HG03460 (cell line): ENCODE results near the gene PRR14.
"Not testable (repeated sequence)": the region's sequence is repeated elsewhere in the genome, so short reads cannot be mapped to it uniquely, and the experiment has no call there.

Source experiments
- ATAC-seq: cut with Tn5 transposase; IDR thresholded peaks from one replicate; pipeline ENCODE4 v1.9.1; 2021; ENCODE audit not compliant: unreplicated experiment

Gene PRR14

GRCh38 chr16:30628628-30629540 is 21.9 kb upstream of the PRR14 start:
- ATAC-seq, result no peak

GRCh38 chr16:30632454-30632853 is 18.3 kb upstream of the PRR14 start:
- not testable (repeated sequence) for ATAC-seq

- ATAC-seq, result no peak
Observed at GRCh38 chr16:30633526-30633925, 17.2 kb upstream of the PRR14 start.

GRCh38 chr16:30636599-30636998 is 14.2 kb upstream of the PRR14 start:
- ATAC-seq, result no peak

- ATAC-seq, result not testable (repeated sequence)
Observed at GRCh38 chr16:30637139-30637538, 13.6 kb upstream of the PRR14 start.

- no peak for ATAC-seq
Observed at GRCh38 chr16:30637944-30638343, 12.8 kb upstream of the PRR14 start.

- no peak for ATAC-seq
Observed at GRCh38 chr16:30641378-30641982, 9.3 kb upstream of the PRR14 start.

GRCh38 chr16:30644334-30644830 is 6.4 kb upstream of the PRR14 start:
- ATAC-seq, result no peak

- no peak for ATAC-seq
Observed at GRCh38 chr16:30645727-30646126, 5.0 kb upstream of the PRR14 start.

GRCh38 chr16:30647274-30647571 is 3.5 kb upstream of the PRR14 start:
- ATAC-seq, result no peak

- no peak for ATAC-seq
Observed at GRCh38 chr16:30649725-30650368, 913 bp upstream of the PRR14 start.

GRCh38 chr16:30651124-30652004 is 604 bp downstream of the PRR14 start:
- ATAC-seq, result peak; percentile 39

- no peak for ATAC-seq
Observed at GRCh38 chr16:30652005-30652296, 1.2 kb downstream of the PRR14 start.

GRCh38 chr16:30652718-30653117 is 2.0 kb downstream of the PRR14 start:
- no peak for ATAC-seq

- no peak for ATAC-seq
Observed at GRCh38 chr16:30654856-30655255, 4.1 kb downstream of the PRR14 start.

- no peak for ATAC-seq
Observed at GRCh38 chr16:30655815-30656347, 5.1 kb downstream of the PRR14 start.

GRCh38 chr16:30656388-30656787 is 5.6 kb downstream of the PRR14 start:
- ATAC-seq, result no peak

- no peak for ATAC-seq
Observed at GRCh38 chr16:30656974-30657865, 6.5 kb downstream of the PRR14 start.

- peak; percentile 62 for ATAC-seq
Observed at GRCh38 chr16:30657866-30658730, 7.3 kb downstream of the PRR14 start, which contains the start of gene FBRS. TSS of gene FBRS (plus strand) at chr16:30658431. CDS start at chr16:30659519, 1,088 bp downstream.
